Stomach (tissue), 9 donors: ENCODE data around the gene METAP2. TPM values are rescaled to one million over a fixed set of nuclear protein-coding genes. Genes with fewer than 3 reads are reported as not detected.

Experiments
- DNase-seq, 2 donors: peaks; one replicate each; pipeline versions ENCODE4 v3.0.0 to v3.0.0-alpha.2; 2013 to 2019
- H3K27ac ChIP-seq, 5 donors: fragments of 200-600 bp in 4 of 5; sonication (generic) in 4 of 5; one replicate each; pipeline ENCODE4 v1.5.1; 2013 to 2019; ENCODE audit warnings: mild to moderate bottlenecking in 1 of 5, moderate library complexity in 1 of 5
- H3K27me3 ChIP-seq, 3 donors: fragments of 200-600 bp; sonication (generic); one replicate each; pipeline ENCODE4 v1.5.1; 2017 to 2019; ENCODE audit warnings: mixed run types in 1 of 3
- H3K36me3 ChIP-seq, 4 donors: fragments of 200-600 bp; sonication (generic); 1 replicate in 3 of 4; 2 replicates in 1 of 4; pipeline ENCODE4 v1.5.1; 2016 to 2019
- H3K4me1 ChIP-seq, 4 donors: fragments of 200-600 bp; sonication (generic); one replicate each; pipeline ENCODE4 v1.5.1; 2016 to 2019
- H3K4me3 ChIP-seq, 4 donors: fragments of 200-600 bp; sonication (generic) in 3 of 4; one replicate each; pipeline ENCODE4 v1.5.1; 2016 to 2019; ENCODE audit warnings: mild to moderate bottlenecking in 1 of 4
- H3K9me3 ChIP-seq, 4 donors: fragments of 200-600 bp; sonication (generic); one replicate each; pipeline ENCODE4 v1.5.1; 2016 to 2019
- EP300 ChIP-seq: sonication (generic); formaldehyde crosslinking; IDR thresholded peaks from one replicate; pipeline ENCODE4 v1.6.1; 2017; ENCODE audit warnings: antibody characterized with exemption
- POLR2A ChIP-seq, 4 donors: fragments of 450-650 bp; IDR thresholded peaks; one replicate each; pipeline ENCODE4 v1.6.1; 2016; ENCODE audit warnings: antibody characterized with exemption in 4 of 4, control low read depth in 2 of 4, mild to moderate bottlenecking in 1 of 4, moderate library complexity in 1 of 4
- POLR2AphosphoS5 ChIP-seq, 3 donors: sonication (generic); formaldehyde crosslinking; IDR thresholded peaks; one replicate each; pipeline ENCODE4 v1.6.1; 2016; ENCODE audit warnings: antibody characterized with exemption in 3 of 3
- WGBS, 5 donors: extraction: QIAGEN DNeasy Blood & Tissue Kit in 3 of 5; methylation state at CpG; one replicate each; pipeline versions ENCODE4 v1.1.5 to v1.1.7; 2013 to 2018; 5-methylcytosine and 5-hydroxymethylcytosine counted together
- intact Hi-C: fragments of 100-400 bp; cut with DNase I; formaldehyde crosslinking; loops from one replicate; pipeline ENCODE4 v1.15.1; 2023; ENCODE audit warnings: low total_unique reads
- polyA plus RNA-seq, 3 donors: library from polyadenylated mRNA; stranded (reverse); fragments of 200-250 nt; gene quantifications; one replicate each; pipeline ENCODE4 v1.2.3, GENCODE V29; 2013
- total RNA-seq, 5 donors: library from RNA; depleted of rRNA; stranded (reverse); fragments of >200 nt; gene quantifications; one replicate each; pipeline versions ENCODE4 v1.1.0 to v1.2.3, GENCODE V29; 2014 to 2016
- TF ChIP-seq, protein P1 (sequence below), 7 experiments: fragments of 450-650 bp in 4 of 7; fragments of 200-600 bp in 3 of 7; sonication (generic) in 3 of 7; IDR thresholded peaks; one replicate each; pipeline ENCODE4 v1.5.1; 2016 to 2019; ENCODE audit warnings: antibody characterized with exemption in 7 of 7, control low read depth in 2 of 7, mild to moderate bottlenecking in 1 of 7
- donor health status: healthy with polysubstance abuse.
- donor health status: Bipolar disorder and iron deficiency.
- donor health status: healthy.

The METAP2 gene
- total and polyA plus RNA-seq, 8 donors: 14.0 to 111 (median 43.6) TPM

DNA sequence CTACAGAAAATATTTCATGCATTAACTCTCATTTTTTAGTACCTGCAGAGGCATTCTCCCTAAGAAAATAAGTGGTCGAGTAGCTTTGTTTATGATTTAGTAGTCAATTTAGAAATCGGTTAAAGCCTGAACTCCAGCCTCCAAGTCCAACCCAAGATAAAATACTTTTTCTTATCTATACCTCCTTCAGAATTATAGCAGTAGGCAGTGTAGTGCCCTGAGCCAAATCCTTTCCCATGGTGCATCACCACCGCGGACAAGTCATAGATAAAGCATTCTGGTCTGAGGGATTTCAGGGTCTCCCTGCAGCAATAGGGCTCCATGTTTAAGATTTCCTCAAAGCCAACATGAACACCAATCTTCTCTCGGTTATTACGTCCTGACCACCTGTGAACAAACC lies 46.9 kb downstream of the METAP2 start:
- intact Hi-C loops: no loop called here
- no peaks in the 10 kb centered on the region for H3K9me3 ChIP-seq
- H3K27ac ChIP-seq: no peak overlapping the region
- TF ChIP-seq EP300 (no peak), POLR2A (IDR thresholded peaks at IDR 0.05) (no peak), POLR2AphosphoS5 (IDR thresholded peaks at IDR 0.05) (no peak)
- TF ChIP-seq, protein P1, sequence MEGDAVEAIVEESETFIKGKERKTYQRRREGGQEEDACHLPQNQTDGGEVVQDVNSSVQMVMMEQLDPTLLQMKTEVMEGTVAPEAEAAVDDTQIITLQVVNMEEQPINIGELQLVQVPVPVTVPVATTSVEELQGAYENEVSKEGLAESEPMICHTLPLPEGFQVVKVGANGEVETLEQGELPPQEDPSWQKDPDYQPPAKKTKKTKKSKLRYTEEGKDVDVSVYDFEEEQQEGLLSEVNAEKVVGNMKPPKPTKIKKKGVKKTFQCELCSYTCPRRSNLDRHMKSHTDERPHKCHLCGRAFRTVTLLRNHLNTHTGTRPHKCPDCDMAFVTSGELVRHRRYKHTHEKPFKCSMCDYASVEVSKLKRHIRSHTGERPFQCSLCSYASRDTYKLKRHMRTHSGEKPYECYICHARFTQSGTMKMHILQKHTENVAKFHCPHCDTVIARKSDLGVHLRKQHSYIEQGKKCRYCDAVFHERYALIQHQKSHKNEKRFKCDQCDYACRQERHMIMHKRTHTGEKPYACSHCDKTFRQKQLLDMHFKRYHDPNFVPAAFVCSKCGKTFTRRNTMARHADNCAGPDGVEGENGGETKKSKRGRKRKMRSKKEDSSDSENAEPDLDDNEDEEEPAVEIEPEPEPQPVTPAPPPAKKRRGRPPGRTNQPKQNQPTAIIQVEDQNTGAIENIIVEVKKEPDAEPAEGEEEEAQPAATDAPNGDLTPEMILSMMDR (IDR thresholded peaks at IDR 0.05): no peak
- H3K27me3 ChIP-seq: no peaks in the 10 kb centered on the region
- no peak overlapping the region for H3K4me3 ChIP-seq
- 80 to 87% (median 83%) methylated on average over 6 of the region's 6 CpGs for WGBS, 5 donors
- peaks cover 0 to 17% (median 0%) of the 10 kb centered on the region in 4 donors for H3K36me3 ChIP-seq
- no peaks in the 10 kb centered on the region for H3K4me1 ChIP-seq
- no peak for DNase-seq

DNA sequence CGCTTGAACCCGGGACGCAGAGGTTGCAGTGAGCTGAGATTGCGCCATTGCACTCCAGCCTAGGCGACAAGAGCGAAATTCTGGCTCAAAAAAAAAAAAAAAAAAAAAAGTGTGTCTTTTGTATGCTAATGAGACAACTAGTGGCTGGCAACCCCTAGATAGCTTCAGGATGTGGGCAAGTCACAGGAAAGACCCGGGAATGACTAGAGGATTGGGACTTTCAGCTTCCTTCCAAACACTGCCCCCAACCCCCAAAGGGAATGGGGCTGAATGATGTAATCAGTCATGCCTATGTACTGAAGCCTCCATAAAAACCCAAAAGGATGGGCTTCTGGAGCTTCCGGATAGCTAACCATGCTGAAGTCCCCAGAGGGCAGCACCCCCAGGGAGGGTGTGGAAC lies 48.7 kb downstream of the METAP2 start:
- intact Hi-C loops: no loop called here
- Histone ChIP-seq H3K27ac (no peak overlapping the region), H3K4me3 (no peak overlapping the region), H3K27me3 (no peaks in the 10 kb centered on the region), H3K36me3 (peaks cover 0 to 17% (median 0%) of the 10 kb centered on the region in 4 donors), H3K9me3 (no peaks in the 10 kb centered on the region), H3K4me1 (no peaks in the 10 kb centered on the region)
- TF ChIP-seq POLR2AphosphoS5 (IDR thresholded peaks at IDR 0.05): no peak
- 86 to 95% (median 95%) methylated on average over 7 to 8 of the region's 8 CpGs for WGBS, 5 donors
- no peak for DNase-seq

DNA sequence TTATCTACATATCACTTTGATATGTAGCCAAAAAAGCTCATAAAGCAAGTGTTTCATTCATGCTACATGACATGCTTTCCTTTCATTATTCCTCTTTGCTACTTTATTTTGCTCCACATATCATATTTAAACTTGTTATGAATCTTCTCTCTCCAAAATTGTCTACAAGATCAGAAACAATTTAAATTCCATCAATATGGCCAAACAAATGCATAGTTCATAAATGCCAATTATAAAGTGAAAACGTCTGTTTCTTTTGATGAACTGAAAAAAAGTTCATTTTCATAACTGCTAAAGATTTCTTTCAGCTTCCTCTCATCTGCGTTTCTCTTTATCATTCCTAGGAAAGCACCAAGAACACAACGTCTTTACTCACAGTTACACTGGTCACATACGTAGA lies 54.5 kb downstream of the METAP2 start:
- no peaks in the 10 kb centered on the region for H3K9me3 ChIP-seq
- H3K4me1 ChIP-seq: no peaks in the 10 kb centered on the region
- no peak overlapping the region for H3K4me3 ChIP-seq
- peaks cover 0 to 10% (median 0%) of the 10 kb centered on the region in 4 donors for H3K36me3 ChIP-seq
- WGBS, 5 donors: 76 to 88% (median 84%) methylated on average over 4 of the region's 4 CpGs
- no peaks in the 10 kb centered on the region for H3K27me3 ChIP-seq
- TF ChIP-seq POLR2AphosphoS5 (IDR thresholded peaks at IDR 0.05): no peak
- TF ChIP-seq EP300: no peak
- TF ChIP-seq POLR2A (IDR thresholded peaks at IDR 0.05): no peak
- TF ChIP-seq, protein P1 (IDR thresholded peaks at IDR 0.05): no peak
- no peak overlapping the region for H3K27ac ChIP-seq
- DNase-seq: no peak
- intact Hi-C loops: no loop called here

DNA sequence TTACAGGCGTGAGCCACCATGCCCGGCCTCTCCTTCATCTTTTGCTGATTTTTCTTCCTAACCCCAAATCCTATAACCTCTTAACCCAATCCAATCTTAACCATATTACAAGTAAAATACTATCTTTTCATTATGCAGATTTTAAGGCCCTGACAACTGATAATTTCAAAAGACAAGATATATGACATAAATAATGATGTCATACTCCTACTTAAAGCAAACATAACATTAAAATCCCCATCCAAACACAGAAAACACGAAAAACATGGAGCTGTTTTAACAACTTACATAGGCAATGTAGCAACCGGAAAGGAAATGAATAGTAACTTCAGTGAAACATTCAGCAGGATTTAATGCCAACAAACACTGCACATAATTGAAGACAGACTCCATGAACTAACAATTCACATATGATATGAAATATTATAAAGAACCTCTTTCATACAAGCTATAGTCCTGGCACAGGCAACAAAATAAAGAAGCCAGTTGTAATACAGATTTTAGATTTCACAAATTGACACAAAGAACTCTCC lies 55.8 kb downstream of the METAP2 start:
- intact Hi-C loops: loop anchor here (10.0 kb wide), 1 partner anchor 415 kb away; no protein-coding TSS in a partner anchor
- Histone ChIP-seq H3K27me3 (no peaks in the 10 kb centered on the region), H3K4me3 (no peak overlapping the region), H3K9me3 (no peaks in the 10 kb centered on the region), H3K27ac (no peak overlapping the region), H3K36me3 (no peaks in the 10 kb centered on the region), H3K4me1 (peaks cover 0 to 12% (median 5%) of the 10 kb centered on the region in 4 donors)
- 83 to 94% (median 89%) methylated on average over 4 of the region's 4 CpGs for WGBS, 5 donors
- DNase-seq: no peak
- no peak for TF ChIP-seq POLR2AphosphoS5 (IDR thresholded peaks at IDR 0.05)
- TF ChIP-seq, protein P1 (IDR thresholded peaks at IDR 0.05): no peak
- TF ChIP-seq EP300: no peak
- no peak for TF ChIP-seq POLR2A (IDR thresholded peaks at IDR 0.05)

DNA sequence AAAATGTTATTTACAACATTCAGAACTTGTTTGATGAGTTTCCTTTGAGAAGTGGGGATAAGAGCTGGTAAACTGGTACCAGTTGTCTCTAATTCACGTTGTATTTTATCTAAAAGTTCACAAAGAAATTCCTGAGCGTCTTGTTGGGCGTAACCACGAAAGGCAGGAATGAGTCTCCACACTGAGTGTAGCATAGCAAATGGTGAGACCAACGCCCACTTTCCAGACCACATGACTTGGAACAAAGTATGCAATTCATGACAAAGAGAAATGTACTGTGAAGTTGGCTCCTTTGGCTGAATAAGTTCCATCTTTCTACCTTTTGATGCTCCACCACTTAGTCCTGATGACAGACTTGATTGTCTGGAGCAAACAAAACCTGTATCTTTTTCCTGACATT lies 58.9 kb downstream of the METAP2 start:
- 30 to 60% (median 50%) methylated on average over 5 of the region's 5 CpGs for WGBS, 5 donors
- no peak for TF ChIP-seq POLR2A (IDR thresholded peaks at IDR 0.05)
- no peak for TF ChIP-seq POLR2AphosphoS5 (IDR thresholded peaks at IDR 0.05)
- TF ChIP-seq, protein P1 (IDR thresholded peaks at IDR 0.05): no peak
- no peak for TF ChIP-seq EP300
- H3K4me1 ChIP-seq: peaks cover 0 to 13% (median 5%) of the 10 kb centered on the region in 4 donors
- no peak overlapping the region for H3K27ac ChIP-seq
- H3K27me3 ChIP-seq: no peaks in the 10 kb centered on the region
- peak in 1 of 2 donors; percentile 66 for DNase-seq
- H3K36me3 ChIP-seq: no peaks in the 10 kb centered on the region
- intact Hi-C loops: loop anchor here (10.0 kb wide), 1 partner anchor 418 kb away; no protein-coding TSS in a partner anchor
- H3K4me3 ChIP-seq: no peak overlapping the region
- no peaks in the 10 kb centered on the region for H3K9me3 ChIP-seq
